K562 (cell line): ENCODE measurements around the gene SDE2. TPM values are rescaled to one million over a fixed set of nuclear protein-coding genes. Genes with fewer than 3 reads are reported as not detected.

Source experiments
- DMBX1 ChIP-seq: fragments of 250-450 bp; sonication (Bioruptor Pico); IDR thresholded peaks from 2 replicates; pipeline ENCODE4 v1.8.0; 2022; ENCODE audit warnings: inconsistent platforms, mild to moderate bottlenecking, moderate library complexity, borderline replicate concordance
- EP400 ChIP-seq: fragments of 450-650 bp; IDR thresholded peaks from 2 replicates; pipeline ENCODE4 v1.6.1; 2017; ENCODE audit warnings: antibody characterized with exemption, mild to moderate bottlenecking, moderate library complexity
- HDAC2 ChIP-seq: fragments of 450-650 bp; IDR thresholded peaks from 2 replicates; pipeline ENCODE4 v1.6.1; 2016; ENCODE audit warnings: mild to moderate bottlenecking
- HNRNPK ChIP-seq: fragments of 200-400 bp; formaldehyde crosslinking; IDR thresholded peaks from one replicate; pipeline ENCODE4 v1.6.1; 2018; ENCODE audit warnings: mild to moderate bottlenecking, low read depth, low read length; ENCODE audit not compliant: poor library complexity, severe bottlenecking
- MAFF ChIP-seq: IDR thresholded peaks from 2 replicates; pipeline ENCODE4 v1.6.1; 2012; ENCODE audit warnings: low read length, improper control_type of control experiment
- MYBL2 ChIP-seq, 2 experiments: fragments of 450-650 bp in 1 of 2; sonication (generic) in 1 of 2; formaldehyde crosslinking in 1 of 2; IDR thresholded peaks; 2 replicates each; pipeline versions ENCODE4 v1.6.1 to v1.8.1; 2017 to 2022; ENCODE audit warnings: borderline replicate concordance in 1 of 2, inconsistent platforms in 1 of 2, low read depth in 1 of 2, mild to moderate bottlenecking in 1 of 2, missing genetic modification reagents in 1 of 2, moderate library complexity in 1 of 2
- NCOA6 ChIP-seq: fragments of 450-650 bp; IDR thresholded peaks from 2 replicates; pipeline ENCODE4 v1.6.1; 2017; ENCODE audit warnings: mild to moderate bottlenecking
- PHF20 ChIP-seq: fragments of 450-650 bp; IDR thresholded peaks from 2 replicates; pipeline ENCODE4 v1.6.1; 2018; ENCODE audit not compliant: partially characterized antibody
- SMAD2 ChIP-seq: fragments of 150-350 bp; IDR thresholded peaks from 2 replicates; pipeline ENCODE4 v1.6.1; 2014; ENCODE audit warnings: low read depth, mild to moderate bottlenecking, low read length
- XRCC4 ChIP-seq: IDR thresholded peaks from one replicate; pipeline ENCODE4 v1.6.1; 2011; ENCODE audit not compliant: insufficient read depth, insufficient read length; ENCODE audit errors: extremely low read depth
- ZNF197 ChIP-seq: fragments of 200-800 bp; sonication (Bioruptor generic); IDR thresholded peaks from 2 replicates; pipeline ENCODE4 v1.6.1; 2016; ENCODE audit warnings: low read depth, missing genetic modification characterization, missing compliant biosample characterization
- ZNF445 ChIP-seq: fragments of 250-450 bp; sonication (Bioruptor Pico); IDR thresholded peaks from 2 replicates; pipeline ENCODE4 v1.4.0; 2020; ENCODE audit warnings: low read depth, mild to moderate bottlenecking, moderate library complexity
- ZNF76 ChIP-seq: fragments of 250-450 bp; sonication (Bioruptor Pico); IDR thresholded peaks from 2 replicates; pipeline ENCODE4 v1.4.0; 2020; ENCODE audit warnings: mild to moderate bottlenecking, moderate library complexity, borderline replicate concordance
- polyA plus RNA-seq, 8 experiments: library from polyadenylated mRNA; depleted of rRNA in 4 of 8; stranded (reverse) in 5 of 8; unstranded in 3 of 8; fragments of >200 nt; fragmentation: Nextera tagmentation in 2 of 8; fragmentation: Illumina TruSeq in 1 of 8; extraction: Ambion mirVana in 2 of 8; extraction: Trizol in 1 of 8; gene quantifications; 2 replicates each; pipeline versions ENCODE4 v1.2.1 to v1.2.3, GENCODE V29; 2011 to 2014; ENCODE audit warnings: inconsistent platforms in 1 of 8, missing spikeins in 1 of 8
- total RNA-seq, 7 experiments: library from RNA; depleted of rRNA in 6 of 7; stranded (reverse); fragments of >200 nt in 6 of 7; fragmentation: Illumina TruSeq in 2 of 7; extraction: Trizol in 2 of 7; gene quantifications; 2 replicates each; pipeline versions ENCODE4 v1.2.1 to v1.2.3, GENCODE V29; 2011 to 2021; ENCODE audit warnings: low replicate concordance in 1 of 7
- TF ChIP-seq, protein P1 (sequence below), 2 experiments: fragments of 450-650 bp in 1 of 2; sonication (generic) in 1 of 2; formaldehyde crosslinking in 1 of 2; IDR thresholded peaks; 2 replicates each; pipeline versions ENCODE4 v1.7.1 to v1.9.0; 2016 to 2022; ENCODE audit warnings: inconsistent platforms in 1 of 2, mild to moderate bottlenecking in 1 of 2, missing genetic modification reagents in 1 of 2
- TF ChIP-seq, protein P2 (sequence below): fragments of 450-650 bp; IDR thresholded peaks from 2 replicates; pipeline ENCODE4 v1.6.1; 2016; ENCODE audit warnings: missing biosample characterization, missing genetic modification characterization
- TF ChIP-seq, protein P3 (sequence below): fragments of 450-650 bp; IDR thresholded peaks from 2 replicates; pipeline ENCODE4 v1.7.1; 2018; ENCODE audit warnings: mild to moderate bottlenecking, low read depth; ENCODE audit not compliant: partially characterized antibody

SDE2 gene
- total and polyA plus RNA-seq, 9 of the 15 experiments (the other 6 are each of a cell fraction or from before 2014, with no cell fraction given): 14.3 to 62.3 (median 46.0) TPM

DNA sequence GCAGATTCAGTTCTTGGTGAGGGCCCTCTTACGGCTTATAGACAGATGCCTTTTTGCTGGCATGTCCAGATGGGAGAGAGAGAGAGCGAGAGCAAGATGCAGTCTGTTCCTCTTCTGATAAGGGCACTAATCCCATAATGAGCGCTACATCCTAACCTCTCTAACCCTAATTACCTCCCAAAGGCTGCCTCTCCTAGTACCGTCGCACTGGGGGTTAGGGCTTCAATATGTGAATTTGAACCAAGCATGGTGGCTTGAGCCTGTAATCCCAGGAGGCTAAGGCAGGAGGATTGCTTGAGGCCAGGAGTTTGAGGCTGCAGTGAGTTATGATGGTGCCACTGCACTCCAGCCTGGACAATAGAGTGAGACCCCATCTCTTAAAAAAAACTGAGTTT, 10.5 kb upstream of the SDE2 start (continued):
- TF ChIP-seq, protein P1, sequence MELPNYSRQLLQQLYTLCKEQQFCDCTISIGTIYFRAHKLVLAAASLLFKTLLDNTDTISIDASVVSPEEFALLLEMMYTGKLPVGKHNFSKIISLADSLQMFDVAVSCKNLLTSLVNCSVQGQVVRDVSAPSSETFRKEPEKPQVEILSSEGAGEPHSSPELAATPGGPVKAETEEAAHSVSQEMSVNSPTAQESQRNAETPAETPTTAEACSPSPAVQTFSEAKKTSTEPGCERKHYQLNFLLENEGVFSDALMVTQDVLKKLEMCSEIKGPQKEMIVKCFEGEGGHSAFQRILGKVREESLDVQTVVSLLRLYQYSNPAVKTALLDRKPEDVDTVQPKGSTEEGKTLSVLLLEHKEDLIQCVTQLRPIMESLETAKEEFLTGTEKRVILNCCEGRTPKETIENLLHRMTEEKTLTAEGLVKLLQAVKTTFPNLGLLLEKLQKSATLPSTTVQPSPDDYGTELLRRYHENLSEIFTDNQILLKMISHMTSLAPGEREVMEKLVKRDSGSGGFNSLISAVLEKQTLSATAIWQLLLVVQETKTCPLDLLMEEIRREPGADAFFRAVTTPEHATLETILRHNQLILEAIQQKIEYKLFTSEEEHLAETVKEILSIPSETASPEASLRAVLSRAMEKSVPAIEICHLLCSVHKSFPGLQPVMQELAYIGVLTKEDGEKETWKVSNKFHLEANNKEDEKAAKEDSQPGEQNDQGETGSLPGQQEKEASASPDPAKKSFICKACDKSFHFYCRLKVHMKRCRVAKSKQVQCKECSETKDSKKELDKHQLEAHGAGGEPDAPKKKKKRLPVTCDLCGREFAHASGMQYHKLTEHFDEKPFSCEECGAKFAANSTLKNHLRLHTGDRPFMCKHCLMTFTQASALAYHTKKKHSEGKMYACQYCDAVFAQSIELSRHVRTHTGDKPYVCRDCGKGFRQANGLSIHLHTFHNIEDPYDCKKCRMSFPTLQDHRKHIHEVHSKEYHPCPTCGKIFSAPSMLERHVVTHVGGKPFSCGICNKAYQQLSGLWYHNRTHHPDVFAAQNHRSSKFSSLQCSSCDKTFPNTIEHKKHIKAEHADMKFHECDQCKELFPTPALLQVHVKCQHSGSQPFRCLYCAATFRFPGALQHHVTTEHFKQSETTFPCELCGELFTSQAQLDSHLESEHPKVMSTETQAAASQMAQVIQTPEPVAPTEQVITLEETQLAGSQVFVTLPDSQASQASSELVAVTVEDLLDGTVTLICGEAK (IDR thresholded peaks at IDR 0.05): no peak
- TF ChIP-seq, protein P1 (CRISPR knock-in tag; IDR thresholded peaks at IDR 0.05): no peak
- TF ChIP-seq, protein P2, sequence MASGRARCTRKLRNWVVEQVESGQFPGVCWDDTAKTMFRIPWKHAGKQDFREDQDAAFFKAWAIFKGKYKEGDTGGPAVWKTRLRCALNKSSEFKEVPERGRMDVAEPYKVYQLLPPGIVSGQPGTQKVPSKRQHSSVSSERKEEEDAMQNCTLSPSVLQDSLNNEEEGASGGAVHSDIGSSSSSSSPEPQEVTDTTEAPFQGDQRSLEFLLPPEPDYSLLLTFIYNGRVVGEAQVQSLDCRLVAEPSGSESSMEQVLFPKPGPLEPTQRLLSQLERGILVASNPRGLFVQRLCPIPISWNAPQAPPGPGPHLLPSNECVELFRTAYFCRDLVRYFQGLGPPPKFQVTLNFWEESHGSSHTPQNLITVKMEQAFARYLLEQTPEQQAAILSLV: no peak
- no peak for TF ChIP-seq ZNF76 (CRISPR knock-in tag)
- TF ChIP-seq, protein P3, sequence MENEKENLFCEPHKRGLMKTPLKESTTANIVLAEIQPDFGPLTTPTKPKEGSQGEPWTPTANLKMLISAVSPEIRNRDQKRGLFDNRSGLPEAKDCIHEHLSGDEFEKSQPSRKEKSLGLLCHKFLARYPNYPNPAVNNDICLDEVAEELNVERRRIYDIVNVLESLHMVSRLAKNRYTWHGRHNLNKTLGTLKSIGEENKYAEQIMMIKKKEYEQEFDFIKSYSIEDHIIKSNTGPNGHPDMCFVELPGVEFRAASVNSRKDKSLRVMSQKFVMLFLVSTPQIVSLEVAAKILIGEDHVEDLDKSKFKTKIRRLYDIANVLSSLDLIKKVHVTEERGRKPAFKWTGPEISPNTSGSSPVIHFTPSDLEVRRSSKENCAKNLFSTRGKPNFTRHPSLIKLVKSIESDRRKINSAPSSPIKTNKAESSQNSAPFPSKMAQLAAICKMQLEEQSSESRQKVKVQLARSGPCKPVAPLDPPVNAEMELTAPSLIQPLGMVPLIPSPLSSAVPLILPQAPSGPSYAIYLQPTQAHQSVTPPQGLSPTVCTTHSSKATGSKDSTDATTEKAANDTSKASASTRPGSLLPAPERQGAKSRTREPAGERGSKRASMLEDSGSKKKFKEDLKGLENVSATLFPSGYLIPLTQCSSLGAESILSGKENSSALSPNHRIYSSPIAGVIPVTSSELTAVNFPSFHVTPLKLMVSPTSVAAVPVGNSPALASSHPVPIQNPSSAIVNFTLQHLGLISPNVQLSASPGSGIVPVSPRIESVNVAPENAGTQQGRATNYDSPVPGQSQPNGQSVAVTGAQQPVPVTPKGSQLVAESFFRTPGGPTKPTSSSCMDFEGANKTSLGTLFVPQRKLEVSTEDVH: no peak
- no peak for TF ChIP-seq ZNF445 (CRISPR knock-in tag)
- TF ChIP-seq DMBX1 (CRISPR knock-in tag): peak; percentile 67; the same call in 1 of the 2 replicates
- no peak for TF ChIP-seq XRCC4
- no peak for TF ChIP-seq ZNF197 (CRISPR knock-in tag)
- no peak for TF ChIP-seq MYBL2 (IDR thresholded peaks at IDR 0.05; ENCODE audit: low read depth)
- no peak for TF ChIP-seq MYBL2 (CRISPR knock-in tag; IDR thresholded peaks at IDR 0.05; ENCODE audit: borderline replicate concordance)
- no peak for TF ChIP-seq MAFF
- TF ChIP-seq NCOA6: no peak
- peak; percentile 82 for TF ChIP-seq HDAC2
- no peak for TF ChIP-seq HNRNPK
- TF ChIP-seq SMAD2: no peak
- TF ChIP-seq EP400: no peak
- TF ChIP-seq PHF20: peak; percentile 43
